ENCODE results near the gene RBM41. TPM values are rescaled to one million over a fixed set of nuclear protein-coding genes. Genes with fewer than 3 reads are reported as not detected.
A peak's percentile ranks its signal among the peaks of the same experiment; 100 is the strongest.

The RBM41 gene
- total and polyA plus RNA-seq, 2 experiments from 2014 or later = 11.9 to 14.4 TPM

DNA sequence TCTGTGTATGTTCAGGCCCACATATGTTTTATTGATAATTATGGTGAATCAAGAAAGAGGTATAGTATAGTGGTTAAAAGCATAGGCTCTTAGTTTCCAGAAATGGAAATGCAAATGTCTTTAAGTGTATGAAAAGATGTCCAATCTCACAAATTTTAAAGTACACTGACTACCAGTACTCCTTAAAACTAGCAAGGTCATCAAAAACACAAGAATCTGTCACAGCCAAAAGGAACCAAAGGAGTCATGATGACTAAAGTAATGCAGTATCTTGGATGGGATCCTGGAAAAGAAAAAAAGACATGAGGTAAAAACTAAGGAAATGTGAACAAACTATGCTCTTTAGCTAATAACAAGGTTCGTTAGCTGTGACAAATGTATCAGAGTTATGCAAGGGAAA is 661 bp upstream of the RBM41 start:
- TF ChIP-seq, protein P1, sequence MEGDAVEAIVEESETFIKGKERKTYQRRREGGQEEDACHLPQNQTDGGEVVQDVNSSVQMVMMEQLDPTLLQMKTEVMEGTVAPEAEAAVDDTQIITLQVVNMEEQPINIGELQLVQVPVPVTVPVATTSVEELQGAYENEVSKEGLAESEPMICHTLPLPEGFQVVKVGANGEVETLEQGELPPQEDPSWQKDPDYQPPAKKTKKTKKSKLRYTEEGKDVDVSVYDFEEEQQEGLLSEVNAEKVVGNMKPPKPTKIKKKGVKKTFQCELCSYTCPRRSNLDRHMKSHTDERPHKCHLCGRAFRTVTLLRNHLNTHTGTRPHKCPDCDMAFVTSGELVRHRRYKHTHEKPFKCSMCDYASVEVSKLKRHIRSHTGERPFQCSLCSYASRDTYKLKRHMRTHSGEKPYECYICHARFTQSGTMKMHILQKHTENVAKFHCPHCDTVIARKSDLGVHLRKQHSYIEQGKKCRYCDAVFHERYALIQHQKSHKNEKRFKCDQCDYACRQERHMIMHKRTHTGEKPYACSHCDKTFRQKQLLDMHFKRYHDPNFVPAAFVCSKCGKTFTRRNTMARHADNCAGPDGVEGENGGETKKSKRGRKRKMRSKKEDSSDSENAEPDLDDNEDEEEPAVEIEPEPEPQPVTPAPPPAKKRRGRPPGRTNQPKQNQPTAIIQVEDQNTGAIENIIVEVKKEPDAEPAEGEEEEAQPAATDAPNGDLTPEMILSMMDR (IDR thresholded peaks at IDR 0.05; ENCODE audit: poor library complexity) = no peak
- TF ChIP-seq EZH2phosphoT487 (IDR thresholded peaks at IDR 0.05; ENCODE audit: low read depth, severe bottlenecking, unreplicated experiment) (no peak), EZH2 (IDR thresholded peaks at IDR 0.05; ENCODE audit: borderline replicate concordance) (no peak)
- peaks cover 17% of the 10 kb centered on the region for H3K79me2 ChIP-seq
- no peak overlapping the region for H3K4me3 ChIP-seq
- H4K20me1 ChIP-seq (ENCODE audit: insufficient read depth, poor library complexity, severe bottlenecking) = no peaks in the 10 kb centered on the region
- H3K4me2 ChIP-seq = peak overlapping the region; percentile 80
- H2AFZ ChIP-seq = peak overlapping the region; percentile 78
- H3K36me3 ChIP-seq (replicated peaks; ENCODE audit: insufficient read depth, low read depth) = no peaks in the 10 kb centered on the region
- no peaks in the 10 kb centered on the region for H3K4me1 ChIP-seq (ENCODE audit: insufficient read depth)
- WGBS (ENCODE audit: low lambda C conversion rate, missing lambda C conversion rate) = 78% methylated on average over 1 of the region's 1 CpG
- no peaks in the 10 kb centered on the region for H3K9me3 ChIP-seq (ENCODE audit: low read depth)
- H3K27ac ChIP-seq = peak overlapping the region; percentile 11
- no peaks in the 10 kb centered on the region for H3K27me3 ChIP-seq
- no peak for DNase-seq (ENCODE audit: low spot score)
- no peaks in the 10 kb centered on the region for H3K9me2 ChIP-seq (replicated peaks; ENCODE audit: insufficient read depth)

DNA sequence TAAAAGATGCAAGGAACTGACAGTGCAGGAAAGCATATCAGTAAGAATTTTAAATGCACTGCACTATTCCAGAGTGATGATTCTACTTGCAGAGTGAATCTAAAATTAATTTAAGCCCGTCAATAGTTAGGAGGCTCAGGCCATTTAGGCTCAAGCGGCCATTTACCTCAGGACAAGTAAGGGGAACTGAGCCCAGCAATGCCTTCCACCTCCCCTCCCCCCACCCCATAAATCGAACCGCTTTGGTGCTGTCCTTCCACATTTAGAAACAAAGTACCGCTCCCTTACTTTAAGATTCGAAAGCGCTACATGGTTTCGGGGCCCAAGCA is 665 bp downstream of the RBM41 start:
- Histone ChIP-seq H3K4me3 (peak overlapping the region; percentile 51), H3K27ac (peak overlapping the region; percentile 78), H2AFZ (peak overlapping the region; percentile 72), H3K4me2 (peak overlapping the region; percentile 80), H3K9me3 (ENCODE audit: low read depth) (no peaks in the 10 kb centered on the region), H3K9me2 (replicated peaks; ENCODE audit: insufficient read depth) (no peaks in the 10 kb centered on the region), H3K36me3 (replicated peaks; ENCODE audit: insufficient read depth, low read depth) (no peaks in the 10 kb centered on the region), H3K4me1 (ENCODE audit: insufficient read depth) (no peaks in the 10 kb centered on the region), H3K27me3 (no peaks in the 10 kb centered on the region), H3K79me2 (peaks cover 17% of the 10 kb centered on the region), H4K20me1 (ENCODE audit: insufficient read depth, poor library complexity, severe bottlenecking) (no peaks in the 10 kb centered on the region)
- TF ChIP-seq, protein P1 (IDR thresholded peaks at IDR 0.05; ENCODE audit: poor library complexity) = no peak
- TF ChIP-seq EZH2phosphoT487 (IDR thresholded peaks at IDR 0.05; ENCODE audit: low read depth, severe bottlenecking, unreplicated experiment) (no peak), EZH2 (IDR thresholded peaks at IDR 0.05; ENCODE audit: borderline replicate concordance) (no peak)
- 43% methylated on average over 8 of the region's 8 CpGs for WGBS (ENCODE audit: low lambda C conversion rate, missing lambda C conversion rate)
- DNase-seq (ENCODE audit: low spot score) = no peak

DNA sequence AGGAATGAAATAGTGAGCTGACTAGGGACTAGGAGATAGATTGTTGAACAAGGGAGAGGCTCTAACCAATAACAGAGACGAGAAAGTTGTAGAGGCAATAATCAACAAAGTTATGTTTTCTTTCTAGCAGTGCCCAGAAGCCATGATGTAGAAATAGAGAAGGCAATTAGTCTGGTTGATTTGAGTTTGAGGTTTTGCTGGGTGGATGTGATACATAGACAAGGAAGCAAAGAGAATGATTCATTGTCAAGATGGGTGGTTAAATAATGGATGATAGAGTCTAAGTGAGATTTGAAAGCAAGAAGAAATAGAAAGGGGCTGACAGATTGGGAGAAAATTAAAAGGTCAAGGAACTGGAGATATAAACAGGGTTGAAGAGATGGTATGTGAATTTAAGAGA is 11.2 kb downstream of the RBM41 start:
- H3K9me3 ChIP-seq (ENCODE audit: low read depth) = no peaks in the 10 kb centered on the region
- no peaks in the 10 kb centered on the region for H3K27me3 ChIP-seq
- H2AFZ ChIP-seq = no peak overlapping the region
- no peak for DNase-seq (ENCODE audit: low spot score)
- no peak overlapping the region for H3K4me2 ChIP-seq
- 79% methylated on average over 1 of the region's 1 CpG for WGBS (ENCODE audit: low lambda C conversion rate, missing lambda C conversion rate)
- H4K20me1 ChIP-seq (ENCODE audit: insufficient read depth, poor library complexity, severe bottlenecking) = no peaks in the 10 kb centered on the region
- no peak overlapping the region for H3K4me3 ChIP-seq
- no peak for TF ChIP-seq EZH2 (IDR thresholded peaks at IDR 0.05; ENCODE audit: borderline replicate concordance)
- TF ChIP-seq, protein P1 (IDR thresholded peaks at IDR 0.05; ENCODE audit: poor library complexity) = no peak
- no peak for TF ChIP-seq EZH2phosphoT487 (IDR thresholded peaks at IDR 0.05; ENCODE audit: low read depth, severe bottlenecking, unreplicated experiment)
- peaks cover 2% of the 10 kb centered on the region for H3K79me2 ChIP-seq
- no peaks in the 10 kb centered on the region for H3K36me3 ChIP-seq (replicated peaks; ENCODE audit: insufficient read depth, low read depth)
- H3K4me1 ChIP-seq (ENCODE audit: insufficient read depth) = no peaks in the 10 kb centered on the region
- H3K9me2 ChIP-seq (replicated peaks; ENCODE audit: insufficient read depth) = no peaks in the 10 kb centered on the region
- no peak overlapping the region for H3K27ac ChIP-seq

DNA sequence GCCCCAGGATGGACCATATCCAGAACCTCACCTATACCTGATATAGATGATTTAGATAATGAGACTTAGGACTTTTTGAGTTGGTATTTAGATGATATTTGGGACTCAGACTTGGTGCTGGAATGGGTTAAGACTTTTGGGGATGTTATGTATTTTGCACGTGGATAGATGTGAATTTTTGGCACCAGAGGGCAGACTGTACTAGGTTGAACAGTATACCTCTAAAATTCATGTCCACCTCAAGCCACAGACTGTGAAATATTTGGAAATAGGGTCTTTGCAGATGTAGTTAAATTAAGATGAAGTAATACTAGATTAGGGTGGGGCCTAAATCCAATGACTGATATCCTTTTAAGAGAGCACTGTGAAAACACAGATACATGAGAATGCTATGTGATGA is 15.6 kb downstream of the RBM41 start:
- H3K4me2 ChIP-seq = no peak overlapping the region
- DNase-seq (ENCODE audit: low spot score) = no peak
- TF ChIP-seq, protein P1 (IDR thresholded peaks at IDR 0.05; ENCODE audit: poor library complexity) = peak; percentile 22
- TF ChIP-seq EZH2 (IDR thresholded peaks at IDR 0.05; ENCODE audit: borderline replicate concordance) = no peak

More for the DNA sequence above, 15.6 kb downstream of the RBM41 start:
- Histone ChIP-seq H3K27me3 (no peaks in the 10 kb centered on the region), H4K20me1 (ENCODE audit: insufficient read depth, poor library complexity, severe bottlenecking) (no peaks in the 10 kb centered on the region), H3K79me2 (peaks cover 2% of the 10 kb centered on the region), H3K4me3 (no peak overlapping the region), H3K36me3 (replicated peaks; ENCODE audit: insufficient read depth, low read depth) (no peaks in the 10 kb centered on the region), H2AFZ (no peak overlapping the region), H3K4me1 (ENCODE audit: insufficient read depth) (no peaks in the 10 kb centered on the region), H3K9me3 (ENCODE audit: low read depth) (no peaks in the 10 kb centered on the region), H3K9me2 (replicated peaks; ENCODE audit: insufficient read depth) (no peaks in the 10 kb centered on the region), H3K27ac (no peak overlapping the region)
- 15% methylated on average over 1 of the region's 1 CpG for WGBS (ENCODE audit: low lambda C conversion rate, missing lambda C conversion rate)

Data from hepatocyte (in vitro differentiated cells).